Suppressor macrophage treated with lipopolysaccharide for 4 hours (primary cell): Measurements from ENCODE around the gene TMEM117.

Source experiments
- DNase-seq: peaks from one replicate; pipeline ENCODE4 v3.0.0-alpha.2; 2020

TMEM117 gene

GRCh38 chr12:44397631-44398030 lies 561.8 kb downstream of the TMEM117 start:
- DNase-seq: no peak

GRCh38 chr12:44403185-44403584 lies 567.3 kb downstream of the TMEM117 start:
- no peak for DNase-seq

GRCh38 chr12:44405297-44405696 lies 569.4 kb downstream of the TMEM117 start:
- DNase-seq: no peak

- no peak for DNase-seq
These were observed 586.7 kb downstream of the TMEM117 start for GRCh38 chr12:44422559-44422958.

- no peak for DNase-seq
These were observed 592.9 kb downstream of the TMEM117 start for GRCh38 chr12:44428825-44429224.

- no peak for DNase-seq
These were observed 595.9 kb downstream of the TMEM117 start for GRCh38 chr12:44431647-44432343.

- no peak for DNase-seq
These were observed 597.8 kb downstream of the TMEM117 start for GRCh38 chr12:44433659-44434058.

GRCh38 chr12:44436756-44437155 lies 600.9 kb downstream of the TMEM117 start:
- no peak for DNase-seq
